22Rv1 (cell line): ENCODE measurements around the gene TRPM3.

Experiments
- H3K27ac ChIP-seq: fragments of 450-650 bp; 2 replicates; pipeline ENCODE4 v1.5.1; 2017
- ZFX ChIP-seq: fragments of 450-650 bp; IDR thresholded peaks from 2 replicates; pipeline ENCODE4 v1.6.1; 2017; ENCODE audit warnings: antibody characterized with exemption, borderline replicate concordance
- TF ChIP-seq, protein P1 (sequence below): fragments of 450-650 bp; IDR thresholded peaks from 2 replicates; pipeline ENCODE4 v1.5.1; 2017; ENCODE audit warnings: mild to moderate bottlenecking

The TRPM3 gene

DNA sequence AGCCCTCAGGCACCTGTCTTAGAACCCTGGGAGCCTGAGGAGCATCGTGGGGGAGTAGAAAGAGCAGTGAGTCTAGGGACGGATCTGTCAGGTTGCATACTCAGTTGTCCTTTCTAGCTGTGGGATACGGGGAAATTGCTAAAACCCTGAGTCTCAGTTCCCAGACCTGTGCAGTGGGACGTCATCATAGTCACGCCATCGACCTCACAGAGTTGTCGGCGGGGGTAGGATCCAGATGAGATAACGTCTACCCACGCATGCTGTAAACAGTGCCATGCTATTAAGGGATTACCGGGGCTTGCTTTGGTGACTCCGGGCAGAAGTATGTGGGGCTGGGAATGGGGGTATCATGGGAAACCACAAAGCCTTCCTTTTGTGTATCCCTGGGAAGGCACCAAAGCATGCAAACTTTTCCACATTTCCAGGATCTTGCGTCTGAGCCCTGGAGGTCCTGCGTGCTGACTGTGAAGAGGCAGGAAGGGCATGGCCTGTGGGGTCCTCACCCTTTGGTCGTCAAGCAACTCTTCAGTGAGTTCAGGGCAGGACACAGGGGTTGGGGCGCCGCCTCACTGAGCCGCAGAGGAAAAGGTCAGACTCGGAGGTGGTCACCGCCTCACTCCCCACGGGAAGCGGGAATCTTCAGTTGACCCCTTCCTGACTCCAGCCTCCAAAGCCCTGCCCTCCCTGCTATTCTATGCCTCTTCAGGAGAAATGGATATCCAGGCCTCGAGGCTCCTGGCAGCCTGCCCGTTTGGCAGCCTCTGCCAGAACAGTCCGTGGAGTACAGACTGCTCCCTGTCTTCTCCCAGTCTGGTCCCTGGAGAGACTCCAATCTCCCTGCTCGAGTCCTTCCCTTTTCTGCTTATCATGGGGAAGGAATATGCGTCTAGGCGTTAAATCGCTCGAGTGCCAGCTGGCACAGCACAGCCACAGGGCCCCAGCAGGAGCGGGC, 520.1 kb downstream of the TRPM3 start:
- TF ChIP-seq ZFX: no peak
- TF ChIP-seq, protein P1, sequence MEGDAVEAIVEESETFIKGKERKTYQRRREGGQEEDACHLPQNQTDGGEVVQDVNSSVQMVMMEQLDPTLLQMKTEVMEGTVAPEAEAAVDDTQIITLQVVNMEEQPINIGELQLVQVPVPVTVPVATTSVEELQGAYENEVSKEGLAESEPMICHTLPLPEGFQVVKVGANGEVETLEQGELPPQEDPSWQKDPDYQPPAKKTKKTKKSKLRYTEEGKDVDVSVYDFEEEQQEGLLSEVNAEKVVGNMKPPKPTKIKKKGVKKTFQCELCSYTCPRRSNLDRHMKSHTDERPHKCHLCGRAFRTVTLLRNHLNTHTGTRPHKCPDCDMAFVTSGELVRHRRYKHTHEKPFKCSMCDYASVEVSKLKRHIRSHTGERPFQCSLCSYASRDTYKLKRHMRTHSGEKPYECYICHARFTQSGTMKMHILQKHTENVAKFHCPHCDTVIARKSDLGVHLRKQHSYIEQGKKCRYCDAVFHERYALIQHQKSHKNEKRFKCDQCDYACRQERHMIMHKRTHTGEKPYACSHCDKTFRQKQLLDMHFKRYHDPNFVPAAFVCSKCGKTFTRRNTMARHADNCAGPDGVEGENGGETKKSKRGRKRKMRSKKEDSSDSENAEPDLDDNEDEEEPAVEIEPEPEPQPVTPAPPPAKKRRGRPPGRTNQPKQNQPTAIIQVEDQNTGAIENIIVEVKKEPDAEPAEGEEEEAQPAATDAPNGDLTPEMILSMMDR: no peak
- H3K27ac ChIP-seq: no peak overlapping the region

DNA sequence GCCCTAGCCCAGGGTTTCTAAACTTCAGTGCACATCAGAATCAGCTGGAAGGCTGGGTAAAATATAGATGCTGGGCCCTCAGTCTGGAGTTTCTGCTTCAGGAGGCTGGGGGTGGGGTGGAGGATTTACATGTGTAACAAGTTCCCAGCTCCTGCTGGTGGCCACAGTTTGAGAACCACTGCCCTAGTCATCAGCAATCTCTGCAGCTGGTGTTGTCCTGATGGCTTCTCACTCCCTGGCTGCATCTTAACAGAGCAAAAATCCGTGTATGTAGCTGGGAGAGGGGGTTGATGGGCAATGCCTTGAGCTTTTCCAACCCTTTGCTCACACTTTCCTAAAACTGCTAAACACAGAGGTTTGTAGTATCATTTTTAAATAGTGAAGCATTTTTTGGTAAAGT, 520.9 kb downstream of the TRPM3 start:
- TF ChIP-seq ZFX: no peak
- H3K27ac ChIP-seq: no peak overlapping the region

- TF ChIP-seq, protein P1: no peak
- TF ChIP-seq ZFX: no peak
- H3K27ac ChIP-seq: no peak overlapping the region
These were observed 523.5 kb downstream of the TRPM3 start for GRCh38 chr9:70597886-70598285.

- no peak for TF ChIP-seq ZFX
- TF ChIP-seq, protein P1: no peak
- H3K27ac ChIP-seq: no peak overlapping the region
These were observed 526.2 kb downstream of the TRPM3 start for GRCh38 chr9:70595211-70595610.

- H3K27ac ChIP-seq: no peak overlapping the region
- TF ChIP-seq ZFX: no peak
- TF ChIP-seq, protein P1: no peak
These were observed 527.0 kb downstream of the TRPM3 start for GRCh38 chr9:70594386-70594944.

GRCh38 chr9:70593241-70593640, 528.2 kb downstream of the TRPM3 start:
- TF ChIP-seq ZFX: no peak
- TF ChIP-seq, protein P1: no peak

DNA sequence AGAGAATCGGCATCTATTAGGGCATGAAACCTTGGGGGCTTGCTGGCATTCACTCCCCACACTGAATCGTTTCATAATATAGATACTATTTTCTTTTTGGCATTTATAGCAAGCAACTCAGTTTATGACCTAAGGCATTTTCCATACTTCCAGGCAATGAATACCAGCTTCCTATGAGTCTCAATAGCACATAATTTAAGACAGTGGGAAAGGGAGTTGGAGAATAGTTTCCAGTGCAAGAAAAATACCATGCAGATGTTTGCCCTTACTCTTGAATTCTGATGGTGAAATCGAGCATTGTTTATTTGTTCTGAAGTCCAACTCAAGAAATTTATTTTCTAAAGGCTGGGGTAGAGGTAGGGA, 531.1 kb downstream of the TRPM3 start:
- no peak for TF ChIP-seq ZFX
- TF ChIP-seq, protein P1: no peak
- no peak overlapping the region for H3K27ac ChIP-seq

More at GRCh38 chr9:70593241-70593640, 528.2 kb downstream of the TRPM3 start:
- no peak overlapping the region for H3K27ac ChIP-seq
